CD8-positive, alpha-beta memory T cell (primary cell): ENCODE results near the gene INSC. TPM values are rescaled to one million over a fixed set of nuclear protein-coding genes. Genes with fewer than 3 reads are reported as not detected.

Experiments
- CTCF ChIA-PET: fragments of 350-600 bp; sonication (Branson Sonifier 250); formaldehyde crosslinking; loops from one replicate; lab custom pipeline; 2021; ENCODE audit warnings: antibody characterized with exemption; lab: Charles Lee
- POLR2A ChIA-PET: fragments of 350-600 bp; sonication (Branson Sonifier 250); formaldehyde crosslinking; loops from one replicate; lab custom pipeline; 2021; ENCODE audit warnings: antibody characterized with exemption; lab: Charles Lee
- DNase-seq, 5 donors: peaks; one replicate each; pipeline versions ENCODE4 v3.0.0 to v3.0.0-alpha.2; 2020 to 2022; ENCODE audit warnings: mixed read lengths in 1 of 5
- H3K27ac ChIP-seq: one replicate; pipeline ENCODE4 v1.7.0; 2013; ENCODE audit warnings: low read depth, mild to moderate bottlenecking, low read length, moderate library complexity
- H3K27me3 ChIP-seq: 2 replicates; pipeline ENCODE4 v1.7.0; 2013; ENCODE audit warnings: low read length, mild to moderate bottlenecking; ENCODE audit not compliant: insufficient read depth, poor library complexity, severe bottlenecking
- H3K36me3 ChIP-seq: 2 replicates; pipeline ENCODE4 v1.7.0; 2013; ENCODE audit warnings: mild to moderate bottlenecking, low read length, moderate library complexity; ENCODE audit not compliant: insufficient read depth
- H3K4me1 ChIP-seq: 2 replicates; pipeline ENCODE4 v1.7.0; 2013; ENCODE audit warnings: mild to moderate bottlenecking, low read length, moderate library complexity; ENCODE audit not compliant: insufficient read depth
- H3K4me3 ChIP-seq: 2 replicates; pipeline ENCODE4 v1.7.0; 2013; ENCODE audit warnings: mild to moderate bottlenecking, low read length
- H3K9me3 ChIP-seq: 2 replicates; pipeline ENCODE4 v1.7.0; 2013; ENCODE audit warnings: mild to moderate bottlenecking, low read length
- H3K27ac Mint-ChIP-seq, 8 donors: one replicate each; pipeline ENCODE4 v1.8.0; 2020 to 2021; ENCODE audit warnings: mixed read lengths in 8 of 8, mild to moderate bottlenecking in 6 of 8, inconsistent platforms in 3 of 8, moderate library complexity in 3 of 8
- H3K27me3 Mint-ChIP-seq, 2 donors: one replicate each; pipeline ENCODE4 v1.8.0; 2020 to 2021; ENCODE audit warnings: mixed read lengths in 2 of 2, mild to moderate bottlenecking in 1 of 2, moderate library complexity in 1 of 2
- H3K36me3 Mint-ChIP-seq, 3 donors: one replicate each; pipeline ENCODE4 v1.8.0; 2020 to 2021; ENCODE audit warnings: mixed read lengths in 3 of 3, inconsistent platforms in 1 of 3, mild to moderate bottlenecking in 1 of 3
- H3K4me1 Mint-ChIP-seq, 3 donors: one replicate each; pipeline ENCODE4 v1.8.0; 2020 to 2021; ENCODE audit warnings: mixed read lengths in 3 of 3, inconsistent platforms in 1 of 3, mild to moderate bottlenecking in 1 of 3
- H3K4me3 Mint-ChIP-seq, 7 donors: one replicate each; pipeline ENCODE4 v1.8.0; 2020 to 2021; ENCODE audit warnings: mixed read lengths in 7 of 7, mild to moderate bottlenecking in 6 of 7, moderate library complexity in 4 of 7, inconsistent platforms in 2 of 7
- H3K9me3 Mint-ChIP-seq, 5 donors: one replicate each; pipeline ENCODE4 v1.8.0; 2020 to 2022; ENCODE audit warnings: mixed read lengths in 5 of 5, mild to moderate bottlenecking in 3 of 5, moderate library complexity in 2 of 5, inconsistent platforms in 1 of 5
- polyA plus RNA-seq: library from polyadenylated mRNA; unstranded; fragments of 300-500 nt; fragmentation: Illumina TruSeq; gene quantifications from one replicate; pipeline ENCODE4 v1.2.3, GENCODE V29; 2021
- total RNA-seq, 2 experiments: library from RNA; stranded (reverse); gene quantifications; one replicate each; pipeline ENCODE4 v1.2.3, GENCODE V29; 2021

INSC gene
- total and polyA plus RNA-seq, 3 experiments from 2014 or later, result not detected

- CTCF ChIA-PET, result no interaction called here
- H3K36me3 Mint-ChIP-seq, result no peaks in the 10 kb centered on the region
- no peak for DNase-seq
- Histone ChIP-seq H3K36me3 (no peaks in the 10 kb centered on the region), H3K4me1 (no peaks in the 10 kb centered on the region), H3K9me3 (no peaks in the 10 kb centered on the region), H3K27ac (no peak overlapping the region), H3K4me3 (no peak overlapping the region), H3K27me3 (no peaks in the 10 kb centered on the region)
- peaks cover 11 to 15% of the 10 kb centered on the region in 2 donors for H3K27me3 Mint-ChIP-seq
- POLR2A ChIA-PET, result no interaction called here
- peak overlapping the region in 1 of 8 donors; percentile 7 for H3K27ac Mint-ChIP-seq
- H3K4me3 Mint-ChIP-seq, result no peak overlapping the region
- no peaks in the 10 kb centered on the region for H3K4me1 Mint-ChIP-seq
- peaks cover 0 to 3% (median 0%) of the 10 kb centered on the region in 5 donors for H3K9me3 Mint-ChIP-seq
Measured at GRCh38 chr11:15232496-15232895, 117.8 kb downstream of the INSC start.

- H3K9me3 ChIP-seq, result no peaks in the 10 kb centered on the region
- Mint-ChIP-seq H3K9me3 (peaks cover 0 to 3% (median 0%) of the 10 kb centered on the region in 5 donors), H3K27ac (no peak overlapping the region), H3K4me3 (no peak overlapping the region), H3K4me1 (no peaks in the 10 kb centered on the region), H3K36me3 (no peaks in the 10 kb centered on the region), H3K27me3 (peaks cover 11 to 15% of the 10 kb centered on the region in 2 donors)
- H3K27ac ChIP-seq, result no peak overlapping the region
- ChIA-PET CTCF (no interaction called here), POLR2A (no interaction called here)
- no peaks in the 10 kb centered on the region for H3K36me3 ChIP-seq
- DNase-seq, result no peak
- no peaks in the 10 kb centered on the region for H3K4me1 ChIP-seq
- H3K27me3 ChIP-seq, result no peaks in the 10 kb centered on the region
- no peak overlapping the region for H3K4me3 ChIP-seq
Measured at GRCh38 chr11:15233371-15234165, 118.8 kb downstream of the INSC start.

DNA sequence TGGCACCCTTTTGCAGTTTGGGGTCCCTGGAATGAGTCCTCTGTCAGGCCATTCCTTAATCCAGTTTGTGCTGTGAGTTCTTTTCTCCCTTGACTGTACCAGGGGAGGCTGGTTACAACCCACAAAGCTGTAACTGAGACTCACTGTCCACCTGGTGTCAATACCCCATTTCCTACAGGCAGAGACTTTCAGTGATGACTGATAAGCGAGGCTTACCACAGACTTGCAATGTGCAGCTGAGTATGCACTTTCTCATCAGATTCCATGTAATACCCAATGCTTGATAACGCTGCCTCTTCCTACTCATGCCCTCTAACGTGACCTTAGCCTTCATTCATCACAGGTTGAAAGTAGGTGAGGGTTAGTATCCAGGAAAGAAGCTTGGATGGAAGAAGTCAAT, 120.1 kb downstream of the INSC start:
- DNase-seq, result no peak
- CTCF ChIA-PET, result no interaction called here
- peaks cover 11 to 15% of the 10 kb centered on the region in 2 donors for H3K27me3 Mint-ChIP-seq
- Histone ChIP-seq H3K4me1 (no peaks in the 10 kb centered on the region), H3K27ac (no peak overlapping the region), H3K27me3 (no peaks in the 10 kb centered on the region), H3K36me3 (no peaks in the 10 kb centered on the region), H3K9me3 (no peaks in the 10 kb centered on the region), H3K4me3 (no peak overlapping the region)
- POLR2A ChIA-PET, result no interaction called here
- H3K36me3 Mint-ChIP-seq, result no peaks in the 10 kb centered on the region
- H3K4me1 Mint-ChIP-seq, result no peaks in the 10 kb centered on the region
- H3K9me3 Mint-ChIP-seq, result peaks cover 0 to 3% (median 0%) of the 10 kb centered on the region in 5 donors
- H3K4me3 Mint-ChIP-seq, result no peak overlapping the region
- H3K27ac Mint-ChIP-seq, result no peak overlapping the region

DNA sequence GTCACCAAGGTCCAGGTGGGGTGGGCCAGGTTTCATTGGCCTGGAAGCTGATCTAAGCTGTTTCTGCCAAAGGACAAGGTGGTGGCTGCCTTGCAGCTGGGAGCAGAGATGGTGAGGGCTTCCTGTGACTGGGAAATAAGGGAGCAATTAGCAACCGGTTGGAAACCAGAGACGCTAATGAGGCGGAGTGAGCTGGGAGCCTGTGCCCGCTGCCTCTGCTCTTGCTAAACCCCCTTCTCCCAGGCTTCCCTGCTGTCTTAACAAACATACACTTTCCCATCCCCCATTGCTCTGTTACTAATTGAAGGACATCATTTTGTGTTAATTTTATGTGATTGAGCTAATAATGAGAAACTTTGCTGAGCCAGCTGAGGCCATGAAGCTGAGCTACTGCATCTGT, 121.8 kb downstream of the INSC start:
- POLR2A ChIA-PET, result no interaction called here
- DNase-seq, result no peak

DNA sequence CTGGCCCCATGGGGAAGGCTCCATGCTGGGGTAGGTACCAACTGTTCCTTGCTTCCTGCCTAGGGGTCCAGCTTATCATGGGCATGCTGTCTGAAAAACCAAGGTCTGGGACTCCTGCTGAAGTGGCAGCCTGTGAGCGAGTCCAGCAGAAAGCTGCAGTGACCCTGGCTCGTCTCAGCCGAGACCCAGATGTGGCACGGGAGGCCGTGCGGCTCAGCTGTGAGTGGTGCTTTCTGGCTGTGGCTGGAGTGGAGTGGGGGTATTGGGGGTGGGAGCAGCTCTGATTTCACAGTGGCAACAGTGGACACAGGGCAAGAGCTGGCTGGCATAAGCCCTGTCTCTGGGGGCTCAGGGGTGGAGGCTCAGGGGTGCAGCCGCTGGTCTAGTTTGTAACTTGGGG, 124.1 kb downstream of the INSC start:
- peak overlapping the region in 1 of 8 donors; percentile 4 for H3K27ac Mint-ChIP-seq
- no peaks in the 10 kb centered on the region for H3K4me1 Mint-ChIP-seq
- no peaks in the 10 kb centered on the region for H3K27me3 ChIP-seq
- H3K4me3 Mint-ChIP-seq, result no peak overlapping the region
- H3K4me3 ChIP-seq, result no peak overlapping the region
- H3K36me3 Mint-ChIP-seq, result no peaks in the 10 kb centered on the region
- POLR2A ChIA-PET, result no interaction called here
- no peaks in the 10 kb centered on the region for H3K4me1 ChIP-seq
- no peak for DNase-seq
- H3K9me3 ChIP-seq, result no peaks in the 10 kb centered on the region
- peaks cover 0 to 3% (median 0%) of the 10 kb centered on the region in 5 donors for H3K9me3 Mint-ChIP-seq
- no peak overlapping the region for H3K27ac ChIP-seq
- H3K36me3 ChIP-seq, result no peaks in the 10 kb centered on the region
- peaks cover 10 to 17% of the 10 kb centered on the region in 2 donors for H3K27me3 Mint-ChIP-seq
- CTCF ChIA-PET, result no interaction called here

More for the DNA sequence above, 121.8 kb downstream of the INSC start:
- no peaks in the 10 kb centered on the region for H3K36me3 Mint-ChIP-seq
- Histone ChIP-seq H3K36me3 (no peaks in the 10 kb centered on the region), H3K4me1 (no peaks in the 10 kb centered on the region), H3K4me3 (no peak overlapping the region), H3K27me3 (no peaks in the 10 kb centered on the region), H3K27ac (no peak overlapping the region), H3K9me3 (no peaks in the 10 kb centered on the region)
- H3K9me3 Mint-ChIP-seq, result peaks cover 0 to 3% (median 0%) of the 10 kb centered on the region in 5 donors
- H3K27me3 Mint-ChIP-seq, result peaks cover 11 to 15% of the 10 kb centered on the region in 2 donors
- no peak overlapping the region for H3K4me3 Mint-ChIP-seq
- H3K4me1 Mint-ChIP-seq, result no peaks in the 10 kb centered on the region
- H3K27ac Mint-ChIP-seq, result no peak overlapping the region
- CTCF ChIA-PET, result no interaction called here

GRCh38 chr11:15248749-15249148, 134.0 kb downstream of the INSC start:
- ChIA-PET CTCF (no interaction called here), POLR2A (no interaction called here)
- no peaks in the 10 kb centered on the region for H3K27me3 ChIP-seq
- no peak for DNase-seq
- no peak overlapping the region for H3K4me3 Mint-ChIP-seq
- no peaks in the 10 kb centered on the region for H3K4me1 ChIP-seq
- H3K9me3 ChIP-seq, result no peaks in the 10 kb centered on the region
- H3K9me3 Mint-ChIP-seq, result no peaks in the 10 kb centered on the region
- H3K4me3 ChIP-seq, result no peak overlapping the region
- no peaks in the 10 kb centered on the region for H3K36me3 ChIP-seq
- no peaks in the 10 kb centered on the region for H3K36me3 Mint-ChIP-seq
- H3K4me1 Mint-ChIP-seq, result no peaks in the 10 kb centered on the region
- H3K27ac ChIP-seq, result no peak overlapping the region
- no peak overlapping the region for H3K27ac Mint-ChIP-seq
- H3K27me3 Mint-ChIP-seq, result peaks cover 10 to 14% of the 10 kb centered on the region in 2 donors

DNA sequence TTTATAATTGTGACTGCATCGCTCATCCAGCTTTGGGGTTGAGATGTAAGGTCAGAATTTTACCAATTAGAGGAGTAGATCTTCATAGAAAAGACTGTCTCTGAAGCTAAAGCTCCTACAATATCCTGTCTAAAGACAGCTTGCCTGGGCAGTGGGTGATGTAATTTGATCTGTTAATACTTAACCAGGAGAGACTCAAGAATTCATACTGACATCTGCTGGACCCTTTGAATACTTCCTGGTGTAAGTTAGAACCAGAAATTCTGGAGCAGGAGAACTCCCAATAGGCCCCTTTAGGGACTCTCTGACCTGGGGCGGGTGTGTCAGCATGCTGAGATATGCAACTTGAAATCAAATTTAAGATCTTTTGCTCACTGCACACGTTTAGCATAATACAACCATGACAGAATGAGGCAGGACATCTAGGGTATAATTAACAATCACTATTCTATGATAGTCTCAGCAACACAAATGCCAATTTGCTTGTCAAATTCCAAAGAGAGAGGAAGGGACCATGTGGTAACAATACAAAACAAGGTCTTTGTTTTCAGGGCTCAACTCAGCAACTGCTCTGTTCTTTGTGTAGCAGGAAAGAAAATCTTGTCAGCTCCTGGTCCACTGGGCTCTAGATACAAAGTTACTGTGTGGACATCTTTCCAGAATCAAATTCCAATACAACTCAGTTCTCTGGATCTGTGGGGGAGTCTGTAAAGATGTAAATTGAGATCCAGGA, 143.9 kb downstream of the INSC start:
- no peak overlapping the region for H3K27ac Mint-ChIP-seq
- H3K4me3 ChIP-seq, result no peak overlapping the region
- ChIA-PET CTCF (no interaction called here), POLR2A (no interaction called here)
- H3K27me3 Mint-ChIP-seq, result peaks cover 4 to 14% of the 10 kb centered on the region in 2 donors
- H3K9me3 ChIP-seq, result no peaks in the 10 kb centered on the region
- H3K9me3 Mint-ChIP-seq, result peaks cover 0 to 2% (median 0%) of the 10 kb centered on the region in 5 donors
- H3K4me3 Mint-ChIP-seq, result no peak overlapping the region
- no peaks in the 10 kb centered on the region for H3K36me3 Mint-ChIP-seq
- no peak overlapping the region for H3K27ac ChIP-seq
- no peaks in the 10 kb centered on the region for H3K36me3 ChIP-seq
- no peaks in the 10 kb centered on the region for H3K4me1 Mint-ChIP-seq
- no peak for DNase-seq
- H3K4me1 ChIP-seq, result no peaks in the 10 kb centered on the region
- no peaks in the 10 kb centered on the region for H3K27me3 ChIP-seq

- H3K9me3 Mint-ChIP-seq, result peaks cover under 1 to 28% (median 7%) of the 10 kb centered on the region in 5 donors
- Histone ChIP-seq H3K27ac (no peak overlapping the region), H3K4me3 (no peak overlapping the region), H3K27me3 (no peaks in the 10 kb centered on the region), H3K4me1 (no peaks in the 10 kb centered on the region), H3K36me3 (no peaks in the 10 kb centered on the region), H3K9me3 (no peaks in the 10 kb centered on the region)
- CTCF ChIA-PET, result no interaction called here
- DNase-seq, result no peak
- no peak overlapping the region for H3K4me3 Mint-ChIP-seq
- H3K27ac Mint-ChIP-seq, result no peak overlapping the region
- POLR2A ChIA-PET, result no interaction called here
- no peaks in the 10 kb centered on the region for H3K4me1 Mint-ChIP-seq
- no peaks in the 10 kb centered on the region for H3K36me3 Mint-ChIP-seq
- H3K27me3 Mint-ChIP-seq, result no peaks in the 10 kb centered on the region
Measured at GRCh38 chr11:15266999-15267398, 152.3 kb downstream of the INSC start.
